ENCODE data around the gene AMPH. TPM values are rescaled to one million over a fixed set of nuclear protein-coding genes. Genes with fewer than 3 reads are reported as not detected.
A peak's percentile ranks its signal among the peaks of the same experiment; 100 is the strongest.

The AMPH gene
- total RNA-seq, 1 donor from 2014 or later = 10.7 TPM

DNA sequence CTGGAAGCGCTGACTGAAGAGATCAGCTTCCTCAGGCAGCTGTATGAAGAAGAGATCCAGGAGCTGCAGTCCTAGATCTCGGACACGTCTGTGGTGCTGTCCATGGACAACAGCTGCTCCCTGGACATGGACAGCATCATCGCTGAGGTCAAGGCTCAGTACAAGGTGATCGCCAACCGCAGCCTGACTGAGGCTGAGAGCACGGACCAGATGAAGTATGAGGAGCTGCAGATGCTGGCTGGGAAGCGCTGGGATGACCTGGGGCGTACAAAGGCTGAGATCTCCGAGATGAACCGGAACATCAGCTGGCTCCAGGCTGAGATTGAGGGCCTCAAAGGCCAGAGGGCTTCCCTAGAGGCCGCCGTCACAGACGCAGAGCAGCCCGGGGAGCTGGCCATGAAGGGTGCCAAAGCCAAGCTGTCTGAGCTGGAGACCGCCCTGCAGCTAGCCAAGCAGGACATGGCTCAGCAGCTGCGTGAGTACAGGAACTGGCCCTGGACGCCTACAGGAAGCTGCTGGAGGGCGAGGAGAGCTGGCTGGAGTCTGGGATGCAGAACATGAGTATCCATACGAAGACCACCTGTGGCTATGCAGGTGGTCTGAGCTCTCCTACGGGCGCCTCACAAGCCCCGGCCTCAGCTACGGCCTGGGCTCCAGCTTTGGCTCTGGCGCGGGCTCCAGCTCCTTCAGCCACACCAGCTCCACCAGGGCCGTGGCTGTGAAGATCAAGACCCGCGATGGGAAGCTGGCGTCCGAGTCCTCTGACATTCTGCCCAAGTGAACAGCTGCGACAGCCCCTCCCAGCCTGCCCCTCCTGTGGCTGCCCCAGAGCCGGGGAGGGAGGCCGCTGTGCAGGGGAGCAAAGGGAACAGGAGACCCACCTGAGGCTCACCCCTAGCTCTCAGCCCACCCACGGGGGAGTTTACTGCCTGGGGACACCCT, 24.9 kb upstream of the AMPH start:
- TF ChIP-seq, protein P1, sequence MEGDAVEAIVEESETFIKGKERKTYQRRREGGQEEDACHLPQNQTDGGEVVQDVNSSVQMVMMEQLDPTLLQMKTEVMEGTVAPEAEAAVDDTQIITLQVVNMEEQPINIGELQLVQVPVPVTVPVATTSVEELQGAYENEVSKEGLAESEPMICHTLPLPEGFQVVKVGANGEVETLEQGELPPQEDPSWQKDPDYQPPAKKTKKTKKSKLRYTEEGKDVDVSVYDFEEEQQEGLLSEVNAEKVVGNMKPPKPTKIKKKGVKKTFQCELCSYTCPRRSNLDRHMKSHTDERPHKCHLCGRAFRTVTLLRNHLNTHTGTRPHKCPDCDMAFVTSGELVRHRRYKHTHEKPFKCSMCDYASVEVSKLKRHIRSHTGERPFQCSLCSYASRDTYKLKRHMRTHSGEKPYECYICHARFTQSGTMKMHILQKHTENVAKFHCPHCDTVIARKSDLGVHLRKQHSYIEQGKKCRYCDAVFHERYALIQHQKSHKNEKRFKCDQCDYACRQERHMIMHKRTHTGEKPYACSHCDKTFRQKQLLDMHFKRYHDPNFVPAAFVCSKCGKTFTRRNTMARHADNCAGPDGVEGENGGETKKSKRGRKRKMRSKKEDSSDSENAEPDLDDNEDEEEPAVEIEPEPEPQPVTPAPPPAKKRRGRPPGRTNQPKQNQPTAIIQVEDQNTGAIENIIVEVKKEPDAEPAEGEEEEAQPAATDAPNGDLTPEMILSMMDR (IDR thresholded peaks at IDR 0.05) = no peak
- Mint-ChIP-seq H3K27ac (ENCODE audit: unreplicated experiment) (no peak overlapping the region), H3K4me3 (ENCODE audit: unreplicated experiment) (no peak overlapping the region), H3K9me3 (ENCODE audit: unreplicated experiment) (no peaks in the 10 kb centered on the region), H3K4me1 (ENCODE audit: unreplicated experiment) (peaks cover 1% of the 10 kb centered on the region), H3K36me3 (ENCODE audit: unreplicated experiment) (no peaks in the 10 kb centered on the region), H3K27me3 (ENCODE audit: unreplicated experiment) (peaks cover 17% of the 10 kb centered on the region)
- no peak for DNase-seq (ENCODE audit: extremely low spot score, unreplicated experiment)

DNA sequence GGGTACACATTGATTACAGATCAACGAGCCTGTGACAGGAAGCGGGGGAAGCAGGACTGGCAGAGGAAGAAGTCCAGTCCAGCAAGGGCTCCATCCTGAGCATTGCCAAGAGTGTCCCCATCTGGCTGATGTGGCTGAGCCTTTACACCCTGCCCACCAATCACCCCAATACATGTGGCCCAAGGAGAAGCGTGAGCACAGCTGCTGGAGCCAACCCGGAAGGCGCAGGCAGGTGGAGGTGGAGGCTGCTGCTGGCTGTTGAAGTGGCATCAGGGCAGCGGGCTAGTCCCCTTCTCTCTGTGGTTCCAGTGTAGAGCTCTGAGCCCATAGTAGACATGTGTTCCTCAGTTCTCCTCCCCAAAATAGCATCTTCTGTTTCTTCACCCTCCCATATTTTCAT, 6.8 kb upstream of the AMPH start:
- Mint-ChIP-seq H3K9me3 (ENCODE audit: unreplicated experiment) (no peaks in the 10 kb centered on the region), H3K27ac (ENCODE audit: unreplicated experiment) (no peak overlapping the region), H3K4me1 (ENCODE audit: unreplicated experiment) (no peaks in the 10 kb centered on the region), H3K4me3 (ENCODE audit: unreplicated experiment) (no peak overlapping the region), H3K27me3 (ENCODE audit: unreplicated experiment) (peaks cover 10% of the 10 kb centered on the region), H3K36me3 (ENCODE audit: unreplicated experiment) (no peaks in the 10 kb centered on the region)
- no peak for DNase-seq (ENCODE audit: extremely low spot score, unreplicated experiment)
- TF ChIP-seq, protein P1 (IDR thresholded peaks at IDR 0.05) = no peak

- Mint-ChIP-seq H3K4me1 (ENCODE audit: unreplicated experiment) (peaks cover 25% of the 10 kb centered on the region), H3K27me3 (ENCODE audit: unreplicated experiment) (peaks cover 13% of the 10 kb centered on the region), H3K27ac (ENCODE audit: unreplicated experiment) (no peak overlapping the region), H3K9me3 (ENCODE audit: unreplicated experiment) (no peaks in the 10 kb centered on the region), H3K36me3 (ENCODE audit: unreplicated experiment) (no peaks in the 10 kb centered on the region), H3K4me3 (ENCODE audit: unreplicated experiment) (no peak overlapping the region)
- no peak for DNase-seq (ENCODE audit: extremely low spot score, unreplicated experiment)
- TF ChIP-seq, protein P1 (IDR thresholded peaks at IDR 0.05) = peak; percentile 9
Measured at GRCh38 chr7:38632411-38632810, 1.2 kb upstream of the AMPH start.

- H3K4me1 Mint-ChIP-seq (ENCODE audit: unreplicated experiment) = peaks cover 25% of the 10 kb centered on the region
- peaks cover 3% of the 10 kb centered on the region for H3K36me3 Mint-ChIP-seq (ENCODE audit: unreplicated experiment)
- peak overlapping the region; percentile 68 for H3K4me3 Mint-ChIP-seq (ENCODE audit: unreplicated experiment)
- H3K27ac Mint-ChIP-seq (ENCODE audit: unreplicated experiment) = no peak overlapping the region
- DNase-seq (ENCODE audit: extremely low spot score, unreplicated experiment) = no peak
- TF ChIP-seq, protein P1 (IDR thresholded peaks at IDR 0.05) = no peak
- peaks cover 12% of the 10 kb centered on the region for H3K9me3 Mint-ChIP-seq (ENCODE audit: unreplicated experiment)
- H3K27me3 Mint-ChIP-seq (ENCODE audit: unreplicated experiment) = peaks cover 3% of the 10 kb centered on the region
Measured at GRCh38 chr7:38629651-38630510, 1.3 kb downstream of the AMPH start.

Data from osteocyte (in vitro differentiated cells).